Cardiac septum (tissue), 1 donor: ENCODE data around the gene DLG2. TPM values are rescaled to one million over a fixed set of nuclear protein-coding genes. Genes with fewer than 3 reads are reported as not detected.

ENCODE experiments used
- DNase-seq: peaks from one replicate; pipeline ENCODE4 v3.0.0-alpha.2; 2020; ENCODE audit warnings: low spot score
- intact Hi-C: fragments of 100-400 bp; cut with DNase I; formaldehyde crosslinking; loops from one replicate; pipeline ENCODE4 v1.14.0; 2022
- total RNA-seq: library from RNA; stranded (reverse); fragmentation: NEBNext Ultra II Directional; extraction: Animal tissue kit (Norgen Biotek cat#: 25700); gene quantifications from one replicate; pipeline ENCODE4 v1.2.1, GENCODE V29; 2021
- donor health status: DM: no; HTN: no; CAD: no.

Gene DLG2
- total RNA-seq, 1 donor from 2014 or later, result 9.9 TPM

GRCh38 chr11:84414920-84415319 is 1212.2 kb downstream of the DLG2 start:
- intact Hi-C loops, result no loop called here
- DNase-seq, result no peak

- no peak for DNase-seq
- intact Hi-C loops, result no loop called here
Measured at GRCh38 chr11:84413549-84413948, 1213.6 kb downstream of the DLG2 start.

GRCh38 chr11:84412862-84413261 is 1214.3 kb downstream of the DLG2 start:
- DNase-seq, result no peak
- intact Hi-C loops, result no loop called here

GRCh38 chr11:84408946-84409411 is 1218.2 kb downstream of the DLG2 start:
- DNase-seq, result no peak
- intact Hi-C loops, result no loop called here

- no peak for DNase-seq
- intact Hi-C loops, result no loop called here
Measured at GRCh38 chr11:84407091-84407490, 1220.1 kb downstream of the DLG2 start.

- intact Hi-C loops, result loop anchor here (10.0 kb wide), 1 partner anchor 127 kb away; no protein-coding TSS in a partner anchor
- no peak for DNase-seq
Measured at GRCh38 chr11:84398017-84398626, 1229.0 kb downstream of the DLG2 start.

- intact Hi-C loops, result loop anchor here (10.0 kb wide), 1 partner anchor 128 kb away; no protein-coding TSS in a partner anchor
- DNase-seq, result no peak
Measured at GRCh38 chr11:84396521-84396920, 1230.6 kb downstream of the DLG2 start.

- no peak for DNase-seq
- intact Hi-C loops, result loop anchor here (10.0 kb wide), 1 partner anchor 134 kb away; no protein-coding TSS in a partner anchor
Measured at GRCh38 chr11:84390441-84391078, 1236.6 kb downstream of the DLG2 start.

- DNase-seq, result no peak
- intact Hi-C loops, result loop anchor here (10.0 kb wide), 1 partner anchor 135 kb away; no protein-coding TSS in a partner anchor
Measured at GRCh38 chr11:84389696-84390095, 1237.4 kb downstream of the DLG2 start.

GRCh38 chr11:84384731-84385130 is 1242.4 kb downstream of the DLG2 start:
- no peak for DNase-seq
- intact Hi-C loops, result no loop called here

- intact Hi-C loops, result no loop called here
- no peak for DNase-seq
Measured at GRCh38 chr11:84383576-84383975, 1243.6 kb downstream of the DLG2 start.

GRCh38 chr11:84381666-84382065 is 1245.5 kb downstream of the DLG2 start:
- intact Hi-C loops, result no loop called here
- DNase-seq, result no peak

GRCh38 chr11:84372381-84372950 is 1254.7 kb downstream of the DLG2 start:
- DNase-seq, result no peak
- intact Hi-C loops, result no loop called here

GRCh38 chr11:84358034-84358433 is 1269.1 kb downstream of the DLG2 start:
- DNase-seq, result no peak
- intact Hi-C loops, result no loop called here

GRCh38 chr11:84355911-84356310 is 1271.2 kb downstream of the DLG2 start:
- intact Hi-C loops, result no loop called here

GRCh38 chr11:84345597-84345996 is 1281.5 kb downstream of the DLG2 start:
- intact Hi-C loops, result no loop called here

More at GRCh38 chr11:84355911-84356310, 1271.2 kb downstream of the DLG2 start:
- no peak for DNase-seq

GRCh38 chr11:84345027-84345426 is 1282.1 kb downstream of the DLG2 start:
- intact Hi-C loops, result no loop called here
- DNase-seq, result no peak

More at GRCh38 chr11:84345597-84345996, 1281.5 kb downstream of the DLG2 start:
- DNase-seq, result no peak

GRCh38 chr11:84339796-84340195 is 1287.3 kb downstream of the DLG2 start:
- no peak for DNase-seq
- intact Hi-C loops, result no loop called here

GRCh38 chr11:84333221-84333620 is 1293.9 kb downstream of the DLG2 start:
- intact Hi-C loops, result no loop called here

GRCh38 chr11:84322211-84322610 is 1304.9 kb downstream of the DLG2 start:
- no peak for DNase-seq
- intact Hi-C loops, result no loop called here

More at GRCh38 chr11:84333221-84333620, 1293.9 kb downstream of the DLG2 start:
- no peak for DNase-seq

GRCh38 chr11:84319863-84320262 is 1307.3 kb downstream of the DLG2 start:
- intact Hi-C loops, result no loop called here
- no peak for DNase-seq
